Activated T-cell treated with anti-CD3 and anti-CD28 coated beads, Interleukin-2, amount 50 U/mL, for 1 hour (primary cell): Measurements from ENCODE around the gene DLG2.

Experiments
- DNase-seq: peaks from one replicate; pipeline ENCODE4 v3.0.0-alpha.2; 2020

Gene DLG2

DNA sequence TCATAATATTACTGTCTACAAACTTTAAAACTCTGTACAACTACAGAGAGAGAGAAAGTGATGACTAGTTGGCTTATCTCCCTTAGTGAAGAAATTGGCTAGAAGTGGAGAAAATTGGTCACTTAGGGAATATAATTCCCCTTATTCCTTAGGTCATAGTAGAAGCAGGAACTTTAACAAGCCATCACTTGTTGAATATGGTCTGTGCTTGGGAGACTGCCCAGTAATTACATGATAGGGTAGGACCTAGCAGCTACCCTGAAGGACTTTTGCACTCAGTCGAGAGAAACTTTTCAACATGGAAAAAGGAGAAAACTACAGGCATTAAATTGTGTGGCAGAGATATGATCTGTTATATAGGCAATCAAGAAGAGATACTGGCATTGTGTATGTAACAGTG is 1764.5 kb downstream of the DLG2 start:
- DNase-seq: no peak

DNA sequence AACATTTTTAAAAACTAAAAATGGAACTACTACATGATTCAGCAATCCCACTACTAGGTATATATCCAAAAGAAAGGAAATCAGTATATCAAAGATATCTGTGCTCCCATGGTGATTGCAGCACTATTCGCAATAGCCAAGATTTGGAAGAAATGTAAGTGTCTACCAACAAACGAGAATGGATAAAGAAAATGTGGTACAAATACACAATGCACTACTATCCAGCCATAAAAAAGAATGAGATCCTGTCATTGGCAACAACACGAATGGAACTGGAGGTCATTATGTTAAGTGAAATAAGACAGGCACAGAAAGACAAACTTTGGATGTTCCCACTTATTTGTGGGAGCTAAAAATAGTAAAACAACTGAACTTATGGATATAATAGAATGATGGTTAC is 1765.1 kb downstream of the DLG2 start:
- DNase-seq: no peak

DNA sequence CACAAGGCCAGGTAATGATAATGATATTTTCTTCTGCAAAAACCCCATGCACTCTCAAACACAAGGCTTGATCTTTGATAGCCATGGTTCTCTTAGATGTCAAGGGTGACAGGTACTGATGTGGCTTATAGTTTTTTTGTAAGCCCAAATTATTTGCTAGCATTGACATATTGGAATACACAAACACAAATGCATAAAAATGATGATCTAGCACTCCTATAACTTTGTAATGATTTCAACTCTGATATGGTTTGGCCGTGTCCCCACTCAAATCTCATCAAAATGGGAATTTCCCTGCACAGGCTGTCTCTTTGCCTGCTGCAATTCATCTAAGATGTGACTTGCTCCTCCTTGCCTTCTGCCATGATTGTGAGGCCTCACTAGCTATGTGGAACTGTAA is 1768.5 kb downstream of the DLG2 start:
- DNase-seq: no peak

DNA sequence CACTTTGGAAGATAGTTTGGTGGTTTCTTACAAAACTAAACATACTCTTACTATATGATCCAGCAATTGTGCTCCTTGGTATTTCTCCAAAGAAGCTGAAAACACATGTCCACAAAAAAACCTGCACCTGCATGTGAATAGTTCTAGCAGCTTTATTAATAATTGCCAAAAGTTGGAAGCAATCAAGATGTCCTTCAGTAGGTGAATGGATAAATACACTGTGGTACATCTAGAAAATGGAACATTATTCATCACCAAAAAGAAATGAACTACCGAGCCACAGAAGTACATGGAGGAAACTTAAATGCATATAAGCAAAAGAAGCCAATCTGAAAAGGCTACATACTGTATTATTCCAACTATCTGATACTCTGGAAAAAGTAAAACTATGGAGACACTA is 1771.9 kb downstream of the DLG2 start:
- DNase-seq: no peak

DNA sequence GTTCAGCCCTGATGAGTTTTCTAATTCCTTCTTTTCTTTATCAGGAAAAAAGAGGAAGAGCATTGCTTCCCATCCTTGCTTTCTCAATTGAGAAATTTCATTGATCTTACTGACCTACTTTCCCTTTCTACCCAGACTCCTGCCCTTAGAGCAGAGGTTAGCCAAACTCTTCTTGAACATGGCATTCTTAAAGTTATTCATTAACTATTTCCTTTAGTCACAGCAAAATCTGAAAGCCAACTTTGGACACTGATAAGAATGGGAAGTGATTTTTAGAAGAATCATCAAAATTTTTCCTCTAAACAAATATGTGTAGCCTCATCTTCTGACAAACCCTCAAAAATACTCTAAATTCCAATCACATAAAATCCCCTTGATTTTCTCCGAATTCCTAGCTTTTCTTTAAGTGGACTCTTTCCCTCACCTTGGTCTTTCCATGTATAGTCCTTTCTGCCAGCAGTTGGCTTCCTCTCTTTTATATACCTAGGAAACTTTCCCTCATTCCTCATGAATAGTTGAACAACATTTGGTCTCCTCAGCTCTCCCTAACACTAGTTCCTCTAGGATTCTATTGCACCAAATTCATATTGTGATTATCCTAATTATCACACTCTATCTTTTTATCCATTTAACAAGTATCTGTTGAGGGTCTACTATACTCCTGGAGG is 1774.2 kb downstream of the DLG2 start:
- DNase-seq: no peak

DNA sequence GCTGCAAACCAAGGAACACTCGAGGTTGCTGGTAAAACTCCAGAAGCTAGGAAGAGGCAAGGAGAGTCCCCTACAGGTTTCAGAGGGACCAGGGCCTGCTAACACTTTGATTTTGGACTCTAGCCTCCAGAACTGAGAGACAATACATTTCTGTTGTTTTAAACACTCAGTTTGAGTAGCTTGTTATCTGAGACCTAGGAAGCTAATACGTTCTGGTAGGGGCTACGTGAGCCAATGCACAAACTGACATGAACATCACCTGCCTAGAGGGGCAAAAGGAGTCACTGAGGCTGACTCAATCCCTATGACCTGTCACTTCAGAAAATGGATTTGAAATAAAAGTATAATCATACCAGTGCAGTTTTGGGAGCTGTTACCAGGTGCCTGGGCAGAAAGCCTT is 1775.1 kb downstream of the DLG2 start:
- DNase-seq: no peak

DNA sequence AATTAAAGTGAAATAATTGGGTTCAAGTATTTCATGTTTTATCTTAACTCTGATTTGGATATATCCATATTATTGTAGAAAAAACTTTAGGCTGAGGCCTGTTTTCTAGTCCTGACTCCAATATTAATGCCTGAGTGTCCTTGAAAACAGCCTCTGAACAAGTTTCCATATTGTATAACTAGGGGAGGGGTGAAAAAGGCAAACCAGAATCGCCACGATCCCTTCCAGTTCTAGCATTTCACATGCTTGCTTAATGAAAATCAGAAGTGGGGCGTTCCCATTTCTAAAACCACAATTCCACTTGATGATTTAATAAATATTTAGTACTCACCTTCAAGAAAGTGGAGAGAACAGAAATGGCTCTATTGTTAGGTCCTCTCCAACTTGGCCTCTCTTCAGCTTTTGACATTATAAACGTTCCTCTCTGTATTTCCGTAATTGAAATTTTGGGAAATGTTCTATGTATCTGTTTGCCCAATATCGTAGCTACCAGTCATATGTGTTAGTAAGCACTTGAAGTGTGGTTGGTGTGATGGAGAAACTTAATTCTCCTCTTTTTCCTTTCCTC is 1779.6 kb downstream of the DLG2 start:
- DNase-seq: no peak

DNA sequence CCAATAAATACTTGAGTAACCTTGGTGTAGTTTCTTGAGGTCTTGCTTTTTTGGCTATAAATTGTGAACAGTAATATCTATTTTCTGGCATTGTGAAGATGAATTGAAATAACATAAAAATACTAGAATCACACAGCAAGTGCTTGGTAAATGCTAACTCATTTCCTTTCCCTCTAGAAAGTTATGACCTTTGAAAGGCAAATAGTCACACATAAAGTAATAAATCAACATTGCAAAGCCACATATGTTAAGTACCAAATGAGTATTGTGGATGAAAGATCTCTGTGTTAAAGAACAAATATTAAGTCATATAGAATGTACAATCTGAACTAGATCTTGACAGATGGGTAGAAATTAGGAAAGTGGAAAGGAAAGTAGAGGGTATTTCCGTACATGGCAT is 1781.3 kb downstream of the DLG2 start:
- no peak for DNase-seq

DNA sequence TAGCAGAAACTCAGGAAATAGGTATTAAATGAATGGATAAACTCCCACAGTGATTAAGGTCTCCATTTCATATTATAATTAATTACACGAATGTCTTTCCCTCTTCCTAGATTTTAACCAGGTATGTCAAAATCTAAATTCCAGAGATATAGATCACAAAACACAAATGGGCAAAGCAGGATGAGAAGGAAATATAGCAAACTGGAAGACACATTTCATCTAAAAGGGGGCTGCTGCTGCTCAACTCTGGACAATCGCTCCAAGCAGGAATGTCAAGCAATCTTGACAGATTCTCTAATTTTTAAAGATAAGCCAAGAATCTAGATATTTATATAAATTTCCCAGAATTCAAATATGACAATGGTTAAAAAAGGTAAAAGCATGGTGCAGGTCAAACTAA is 1786.8 kb downstream of the DLG2 start:
- DNase-seq: no peak

DNA sequence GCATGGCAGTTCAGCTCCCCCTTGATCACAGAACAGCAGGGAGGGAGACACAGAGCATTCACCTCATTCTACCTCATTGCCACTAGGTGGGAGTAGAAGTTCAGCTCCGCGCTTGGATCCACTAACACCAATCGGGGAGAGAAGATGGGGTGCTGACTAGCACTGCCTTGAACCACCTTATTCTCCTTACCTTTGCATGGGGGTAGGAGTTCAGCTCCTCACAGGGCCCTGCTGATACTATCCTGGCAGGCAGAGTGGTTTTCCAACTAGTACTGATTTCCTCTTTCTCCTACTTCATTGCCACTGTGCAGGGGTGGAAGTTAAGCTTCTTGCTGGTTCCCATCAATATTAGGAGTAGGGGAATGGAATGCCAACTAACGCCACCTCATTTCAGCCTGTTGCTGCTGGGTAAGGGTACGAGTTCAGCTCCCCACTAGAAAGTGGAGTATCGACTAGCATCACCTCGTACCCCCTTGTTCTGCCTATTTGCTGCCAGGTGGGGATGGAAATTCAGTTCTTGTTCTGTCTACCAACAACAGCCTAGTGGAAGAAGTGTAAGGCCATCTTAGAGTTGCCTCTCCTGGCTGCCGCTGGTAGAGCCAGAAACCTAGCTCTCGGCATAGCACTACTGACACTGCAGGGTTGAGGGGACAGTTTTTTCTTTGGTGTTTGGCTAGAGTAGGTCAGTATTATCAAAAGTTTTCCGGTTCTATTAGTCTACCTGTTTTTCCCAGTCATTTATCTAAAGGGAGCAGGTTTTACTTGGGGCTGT is 1790.1 kb downstream of the DLG2 start:
- no peak for DNase-seq

DNA sequence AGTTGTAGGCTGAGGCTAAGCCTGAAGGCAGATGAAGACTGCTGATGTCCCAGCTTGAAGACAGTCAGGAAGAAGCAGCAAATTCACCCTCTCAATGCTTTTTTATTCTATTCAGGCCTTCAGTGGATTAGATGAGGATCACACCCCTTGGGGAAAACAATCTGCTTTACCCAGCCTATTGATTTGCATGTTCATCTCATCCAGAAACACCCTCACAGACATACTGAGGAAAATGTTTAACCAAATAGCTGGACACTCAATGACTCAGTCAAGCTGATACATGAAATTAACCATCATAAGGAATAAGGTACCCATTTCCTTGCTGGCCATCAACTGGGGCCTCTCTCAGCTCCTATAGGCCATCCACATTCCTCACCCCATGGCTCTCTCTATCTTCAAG is 1791.1 kb downstream of the DLG2 start:
- no peak for DNase-seq

DNA sequence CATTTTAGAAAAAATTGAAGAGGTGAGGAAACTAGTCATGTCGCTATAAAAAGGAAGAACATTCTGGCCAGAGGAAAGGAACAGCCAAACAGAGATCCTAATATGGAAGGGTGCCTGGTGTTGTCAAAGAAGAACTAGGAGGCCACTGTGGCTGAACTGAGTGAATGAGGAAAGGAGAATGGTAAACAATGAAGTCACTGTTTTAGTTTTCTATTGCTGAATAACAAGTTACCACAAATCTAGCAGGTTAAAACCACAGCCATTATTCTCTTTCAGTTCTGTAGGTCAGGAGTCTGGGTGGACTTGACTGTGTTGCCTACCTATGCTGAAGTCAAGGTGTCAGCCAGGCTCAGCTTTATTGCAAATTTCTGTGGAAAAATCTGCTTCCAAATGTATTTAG is 1791.7 kb downstream of the DLG2 start:
- DNase-seq: no peak

DNA sequence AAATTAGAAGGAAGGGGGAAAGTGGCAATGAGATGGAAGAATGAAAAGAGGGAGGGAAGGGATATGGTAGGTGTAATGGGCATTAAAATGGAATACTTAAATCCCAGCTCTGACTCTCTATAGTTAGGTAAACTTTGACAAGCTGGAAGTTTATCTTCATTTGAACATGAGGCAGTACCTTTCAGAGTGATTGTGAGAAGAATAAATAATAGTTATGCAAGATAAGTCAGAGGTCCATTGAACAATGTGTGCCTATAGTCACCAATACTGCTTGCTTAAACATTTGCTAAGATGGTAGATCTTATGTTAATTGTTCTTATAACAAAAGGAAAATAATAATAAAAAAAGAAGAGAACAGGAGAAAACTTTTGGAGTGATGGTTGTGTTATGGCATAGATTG is 1795.2 kb downstream of the DLG2 start:
- DNase-seq: no peak

DNA sequence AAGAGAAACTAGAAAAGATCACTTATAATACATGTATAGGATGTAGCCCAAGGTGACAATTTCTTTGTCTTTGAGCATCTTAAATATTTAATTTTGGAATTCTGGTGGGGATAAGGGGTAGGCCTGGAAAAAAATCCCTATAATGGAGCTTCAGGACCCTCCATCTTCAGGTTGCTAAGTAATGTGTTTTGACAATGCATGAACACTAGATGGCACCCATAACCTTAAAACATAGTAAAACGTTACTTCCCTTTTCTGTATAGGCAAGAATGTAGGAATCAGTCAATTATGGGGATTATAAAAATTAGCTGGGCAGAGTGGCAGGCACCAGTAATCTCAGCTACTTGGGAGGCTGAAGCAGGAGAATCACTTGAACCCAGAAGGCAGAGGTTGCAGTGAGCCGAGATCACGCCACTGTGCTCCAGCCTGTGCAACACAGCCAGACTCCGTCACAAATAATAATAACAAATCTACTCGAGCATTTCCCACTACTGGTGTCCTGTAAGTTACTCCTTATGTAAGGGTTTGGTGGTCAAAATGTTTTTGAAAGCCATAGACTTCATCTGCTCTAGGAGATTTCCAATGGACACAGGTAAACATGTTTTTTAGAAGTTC is 1799.1 kb downstream of the DLG2 start:
- DNase-seq: no peak

DNA sequence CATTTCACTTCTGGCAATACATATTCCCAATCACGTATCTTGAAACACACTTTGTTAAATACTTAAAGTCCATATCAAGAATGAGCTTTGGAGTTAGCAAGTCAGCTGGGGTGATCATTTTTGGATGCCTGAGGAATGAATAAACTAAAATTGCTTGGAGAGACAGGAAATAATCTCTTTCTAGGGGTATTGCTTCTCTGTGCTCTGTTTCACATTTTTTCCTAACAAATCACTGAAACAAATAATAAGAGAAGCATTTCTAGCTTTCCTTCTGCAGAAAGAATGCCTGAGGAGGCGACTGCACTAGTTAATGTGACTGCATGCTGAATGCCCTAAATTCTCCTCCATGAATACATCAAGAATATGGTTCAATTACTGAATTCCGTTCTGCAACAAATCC is 1799.6 kb downstream of the DLG2 start:
- no peak for DNase-seq

DNA sequence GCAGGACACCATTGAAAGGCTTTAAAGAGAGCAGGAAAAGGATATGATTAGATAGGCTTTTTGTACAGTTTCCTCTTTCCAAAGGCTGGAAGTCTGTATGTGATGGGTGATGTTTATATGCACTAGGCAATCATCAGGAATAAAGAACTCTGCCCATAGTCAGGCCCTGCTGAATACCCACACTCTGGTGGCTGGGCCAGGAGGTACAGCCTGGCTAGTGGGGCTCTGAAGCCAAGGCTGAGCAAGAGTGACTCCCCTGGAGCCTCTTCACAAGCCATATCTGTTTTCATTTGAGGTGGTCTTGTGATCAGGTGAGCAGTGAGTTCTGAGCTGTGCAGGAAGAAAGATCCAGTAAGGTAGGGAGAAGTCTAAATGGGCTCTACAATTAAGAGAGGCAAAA is 1801.1 kb downstream of the DLG2 start:
- DNase-seq: no peak

DNA sequence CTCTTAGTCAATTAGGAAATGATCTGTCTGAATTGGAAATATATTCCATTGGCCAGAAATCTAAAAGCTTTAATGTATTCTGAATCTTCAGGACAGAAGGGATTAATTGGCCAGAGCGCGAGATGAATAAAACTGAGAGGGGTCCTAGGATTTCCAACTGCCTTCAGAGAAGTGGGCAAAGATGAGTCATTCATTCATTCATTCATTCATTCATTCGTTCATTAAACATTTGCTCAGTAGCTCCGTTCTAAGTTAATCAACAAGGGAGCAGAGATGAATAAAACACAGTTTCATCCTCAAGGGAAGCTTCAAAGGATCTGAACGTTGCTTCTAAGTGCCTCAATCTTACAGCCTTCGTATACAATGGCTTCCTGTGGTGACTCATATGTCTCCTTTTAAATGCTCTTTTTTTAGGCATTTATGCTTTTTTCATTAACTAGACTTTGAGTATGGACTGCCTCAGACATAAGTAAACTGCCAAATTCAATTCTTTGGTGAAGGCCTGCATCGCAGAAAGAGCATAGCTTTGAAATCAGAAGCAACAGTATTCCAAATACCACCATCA is 1803.6 kb downstream of the DLG2 start:
- DNase-seq: no peak

DNA sequence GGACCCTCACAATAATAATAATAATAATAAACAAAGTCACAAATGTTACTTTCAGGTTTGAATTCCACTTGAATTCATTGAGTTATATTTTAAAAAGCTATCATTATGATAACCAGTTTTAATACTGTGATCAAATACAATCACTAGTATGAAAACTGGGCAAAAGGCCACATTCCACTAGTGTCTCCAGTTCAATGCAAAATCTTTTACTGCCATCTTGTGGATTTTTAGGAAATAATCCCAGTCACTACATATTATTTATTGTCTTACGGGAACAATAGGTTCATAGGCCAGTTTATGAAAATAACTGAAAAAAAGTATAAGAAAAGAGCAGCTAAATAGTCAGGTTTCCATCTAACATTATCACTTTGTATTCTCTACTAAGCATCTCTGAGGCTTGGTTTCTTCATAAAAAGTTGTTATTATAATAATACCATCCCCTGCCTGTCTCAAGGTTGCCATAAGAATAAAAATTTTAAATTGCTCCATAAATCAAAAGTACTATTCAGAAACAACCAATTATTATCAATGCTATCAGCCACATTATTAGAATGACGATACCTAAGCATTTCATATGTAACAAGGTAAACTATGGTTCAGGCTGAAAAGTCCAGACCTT is 1807.1 kb downstream of the DLG2 start:
- no peak for DNase-seq

DNA sequence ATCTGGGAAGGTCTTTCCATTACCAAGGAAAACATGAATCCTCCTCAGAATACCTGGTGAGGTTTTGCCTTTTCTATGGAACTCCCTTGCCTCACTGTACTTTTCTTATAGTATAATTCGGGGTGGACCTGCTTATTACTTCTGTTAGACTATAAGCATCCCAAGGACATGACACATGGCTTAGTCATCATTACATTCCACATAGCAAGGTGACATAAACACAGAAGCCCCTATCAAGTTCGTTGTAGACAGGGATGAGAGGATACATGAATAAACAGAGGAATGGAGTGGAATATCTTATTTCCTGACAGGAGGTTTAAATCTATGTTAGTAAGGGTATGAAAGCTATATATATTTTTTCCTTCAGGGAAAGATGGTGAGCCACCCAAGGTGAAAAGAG is 1808.8 kb downstream of the DLG2 start:
- no peak for DNase-seq

DNA sequence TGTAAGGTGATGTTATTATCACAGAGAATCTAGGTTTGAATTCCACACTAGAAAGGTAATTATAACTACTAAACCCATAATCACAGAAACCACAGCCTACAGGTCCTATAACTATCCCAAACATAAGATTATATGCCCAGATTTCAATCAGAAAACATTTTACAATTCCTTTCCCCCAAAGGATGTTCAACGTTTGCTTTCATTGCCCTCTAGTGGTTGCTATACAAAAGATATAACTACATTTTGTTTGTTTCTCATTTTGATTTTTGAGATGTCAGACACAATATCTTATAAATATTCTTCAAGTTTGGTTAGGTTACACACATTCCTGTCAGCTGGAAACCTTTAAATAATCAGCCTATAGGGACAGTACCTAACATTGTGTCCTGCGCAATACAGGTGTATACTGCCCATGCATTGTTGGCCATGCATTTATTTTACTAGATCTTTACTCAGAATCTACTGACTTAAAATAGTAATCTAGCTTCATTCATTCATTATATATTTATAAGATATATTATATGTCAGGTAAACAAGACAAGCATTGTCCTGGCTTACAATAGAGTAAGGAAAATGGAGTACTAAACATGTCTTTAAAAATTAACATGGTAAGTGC is 1810.5 kb downstream of the DLG2 start:
- DNase-seq: no peak

DNA sequence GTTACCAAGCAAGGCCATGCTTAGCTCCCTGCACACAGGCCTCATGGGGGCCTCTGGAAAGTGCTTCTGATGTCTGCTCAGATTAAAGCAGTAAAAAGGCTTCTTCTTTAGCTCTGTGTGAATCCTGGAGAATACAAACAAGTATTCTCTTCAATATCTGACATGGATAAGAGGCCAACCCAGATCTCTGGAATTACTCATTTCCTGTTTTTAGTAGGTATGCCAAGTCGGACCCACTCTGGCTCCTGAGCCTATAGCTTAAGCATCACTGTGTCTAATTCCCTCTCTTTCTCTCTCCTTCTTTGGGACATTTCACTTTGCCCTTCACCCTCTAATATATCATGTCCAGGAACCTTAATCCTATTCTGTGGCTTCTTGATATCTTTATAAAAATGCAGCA is 1811.4 kb downstream of the DLG2 start:
- no peak for DNase-seq

DNA sequence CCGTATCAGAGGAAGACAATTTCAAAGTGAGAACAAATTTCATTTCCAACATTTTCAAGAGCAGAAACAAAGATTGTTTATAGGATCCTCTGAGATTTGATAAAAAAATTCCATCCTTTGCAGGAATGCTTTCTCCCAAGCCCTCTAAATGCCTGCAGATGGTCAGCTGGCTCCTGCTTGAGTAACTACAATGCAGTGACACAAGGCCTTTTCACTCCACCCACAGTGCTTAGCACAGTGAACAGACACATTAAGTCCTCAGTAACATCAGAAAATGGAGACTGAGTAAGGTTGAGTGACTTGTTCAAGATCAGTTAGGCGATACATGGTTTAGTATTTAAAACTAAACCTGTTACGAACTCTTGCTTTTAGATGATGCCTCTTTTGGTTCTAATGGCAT is 1813.8 kb downstream of the DLG2 start:
- no peak for DNase-seq

DNA sequence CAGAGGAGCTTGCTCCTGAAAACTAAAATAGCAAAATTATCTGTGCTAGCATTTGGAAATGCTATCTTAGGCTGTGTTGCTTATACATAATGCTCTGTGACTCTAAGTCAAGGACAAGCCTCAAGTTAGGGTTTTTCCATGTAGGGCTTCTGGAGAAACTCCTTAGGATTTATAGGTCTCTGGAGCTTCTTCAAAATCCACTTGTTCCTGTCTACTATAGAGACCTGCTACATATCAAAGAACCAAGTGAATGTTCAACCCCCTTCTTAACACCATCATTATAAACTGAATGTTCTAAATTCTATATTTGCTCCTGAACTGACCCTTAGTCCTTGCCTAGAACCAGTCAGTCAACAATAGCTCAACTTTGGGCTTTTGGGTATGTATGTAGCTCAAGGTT is 1817.9 kb downstream of the DLG2 start:
- no peak for DNase-seq
